Activated gamma-delta T cell treated with anti-CD3 and anti-CD28 coated beads, Interleukin-2, amount 50 U/mL, for 16 hours (primary cell): Measurements from ENCODE around the gene SRPK3.
"Not testable (repeated sequence)": the region's sequence is repeated elsewhere in the genome, so short reads cannot be mapped to it uniquely, and the experiment has no call there.

Experiments
- DNase-seq: peaks from one replicate; pipeline ENCODE4 v3.0.0-alpha.2; 2020; ENCODE audit warnings: low read depth

The SRPK3 gene

GRCh38 chrX:153780678-153781427 is at the start of gene SRPK3:
TSS of gene SRPK3 (plus strand) at chrX:153781041. CDS start at chrX:153781087, 46 bp downstream.
- no peak for DNase-seq

- DNase-seq = no peak
These were observed 49.6 kb upstream of the SRPK3 start for GRCh38 chrX:153731117-153731844.

GRCh38 chrX:153731845-153732215 is 49.0 kb upstream of the SRPK3 start:
- DNase-seq = no peak

- DNase-seq = no peak
These were observed 48.4 kb upstream of the SRPK3 start for GRCh38 chrX:153732401-153732800.

- DNase-seq = no peak
These were observed 47.1 kb upstream of the SRPK3 start for GRCh38 chrX:153733651-153734240.

- no peak for DNase-seq
These were observed 46.0 kb upstream of the SRPK3 start for GRCh38 chrX:153734871-153735270.

GRCh38 chrX:153735274-153735673 is 45.6 kb upstream of the SRPK3 start:
- DNase-seq = no peak

- no peak for DNase-seq
These were observed 44.6 kb upstream of the SRPK3 start for GRCh38 chrX:153736071-153736820.

GRCh38 chrX:153736871-153737441 is 43.9 kb upstream of the SRPK3 start:
- no peak for DNase-seq

- DNase-seq = no peak
These were observed 42.7 kb upstream of the SRPK3 start for GRCh38 chrX:153738056-153738605.

- DNase-seq = no peak
These were observed 40.9 kb upstream of the SRPK3 start for GRCh38 chrX:153739754-153740486.

- no peak for DNase-seq
These were observed 40.1 kb upstream of the SRPK3 start for GRCh38 chrX:153740631-153741222.

- no peak for DNase-seq
These were observed 39.4 kb upstream of the SRPK3 start for GRCh38 chrX:153741446-153741845.

GRCh38 chrX:153742111-153742510 is 38.7 kb upstream of the SRPK3 start:
- not testable (repeated sequence) for DNase-seq

GRCh38 chrX:153742796-153743467 is 37.9 kb upstream of the SRPK3 start:
- DNase-seq = not testable (repeated sequence)

- not testable (repeated sequence) for DNase-seq
These were observed 37.2 kb upstream of the SRPK3 start for GRCh38 chrX:153743468-153744209.

- no peak for DNase-seq
These were observed 36.4 kb upstream of the SRPK3 start for GRCh38 chrX:153744210-153745066.

- DNase-seq = not testable (repeated sequence)
These were observed 35.8 kb upstream of the SRPK3 start for GRCh38 chrX:153745067-153745433.
